ENCODE measurements around the gene BCAS4.
"Not testable (repeated sequence)": the region's sequence is repeated elsewhere in the genome, so short reads cannot be mapped to it uniquely, and the experiment has no call there.

Gene BCAS4

GRCh38 chr20:50799176-50799889 is 4.5 kb downstream of the BCAS4 start:
- no peaks in the 10 kb centered on the region for H3K9me3 Mint-ChIP-seq
- DNase-seq (ENCODE audit: low spot score in 2 of 2) (no peak), ATAC-seq (ENCODE audit: low read depth) (no peak)
- peaks cover 28% of the 10 kb centered on the region for H3K4me1 Mint-ChIP-seq
- H3K36me3 Mint-ChIP-seq, result peaks cover 9% of the 10 kb centered on the region
- peak overlapping the region; percentile 81 for H3K4me3 Mint-ChIP-seq
- H3K27ac Mint-ChIP-seq, result peak overlapping the region; percentile 92
- H3K27me3 Mint-ChIP-seq, result no peaks in the 10 kb centered on the region

GRCh38 chr20:50799890-50800550 is 5.2 kb downstream of the BCAS4 start:
- peak overlapping the region; percentile 92 for H3K27ac Mint-ChIP-seq
- H3K4me3 Mint-ChIP-seq, result peak overlapping the region; percentile 81
- no peaks in the 10 kb centered on the region for H3K9me3 Mint-ChIP-seq

GRCh38 chr20:50800986-50801746 is 6.3 kb downstream of the BCAS4 start:
- not testable (repeated sequence) for H3K27me3 Mint-ChIP-seq; H3K9me3 Mint-ChIP-seq; H3K4me3 Mint-ChIP-seq; ATAC-seq (ENCODE audit: low read depth); H3K36me3 Mint-ChIP-seq; DNase-seq (ENCODE audit: low spot score in 2 of 2)
- Mint-ChIP-seq H3K27ac (peak overlapping the region; percentile 92), H3K4me1 (peaks cover 44% of the 10 kb centered on the region)

More at GRCh38 chr20:50799890-50800550, 5.2 kb downstream of the BCAS4 start:
- Mint-ChIP-seq H3K36me3 (peaks cover 9% of the 10 kb centered on the region), H3K4me1 (peaks cover 35% of the 10 kb centered on the region), H3K27me3 (no peaks in the 10 kb centered on the region)
- no peak for DNase-seq (ENCODE audit: low spot score in 2 of 2)
- peak; percentile 63 for ATAC-seq (ENCODE audit: low read depth)

- ATAC-seq (ENCODE audit: low read depth) (no peak), DNase-seq (ENCODE audit: low spot score in 2 of 2) (no peak)
- H3K27me3 Mint-ChIP-seq, result no peaks in the 10 kb centered on the region
- peak overlapping the region; percentile 83 for H3K27ac Mint-ChIP-seq
- peaks cover 9% of the 10 kb centered on the region for H3K36me3 Mint-ChIP-seq
- H3K9me3 Mint-ChIP-seq, result no peaks in the 10 kb centered on the region
- H3K4me1 Mint-ChIP-seq, result peaks cover 47% of the 10 kb centered on the region
- H3K4me3 Mint-ChIP-seq, result peak overlapping the region; percentile 6
Observed at GRCh38 chr20:50801747-50802125, 6.9 kb downstream of the BCAS4 start.

- Mint-ChIP-seq H3K27ac (peak overlapping the region; percentile 83), H3K4me3 (no peak overlapping the region), H3K9me3 (no peaks in the 10 kb centered on the region), H3K27me3 (no peaks in the 10 kb centered on the region), H3K36me3 (peaks cover 9% of the 10 kb centered on the region), H3K4me1 (peaks cover 42% of the 10 kb centered on the region)
- DNase-seq (ENCODE audit: low spot score in 2 of 2) (no peak), ATAC-seq (ENCODE audit: low read depth) (no peak)
Observed at GRCh38 chr20:50802289-50802688, 7.4 kb downstream of the BCAS4 start.

GRCh38 chr20:50804437-50805348 is 9.8 kb downstream of the BCAS4 start:
- ATAC-seq (ENCODE audit: low read depth), result peak; percentile 48
- Mint-ChIP-seq H3K36me3 (peaks cover 14% of the 10 kb centered on the region), H3K27me3 (no peaks in the 10 kb centered on the region), H3K9me3 (peaks cover under 1% of the 10 kb centered on the region), H3K4me1 (peaks cover 43% of the 10 kb centered on the region), H3K27ac (peak overlapping the region; percentile 90), H3K4me3 (peak overlapping the region; percentile 66)
- no peak for DNase-seq (ENCODE audit: low spot score in 2 of 2)

- Mint-ChIP-seq H3K4me3 (peak overlapping the region; percentile 66), H3K4me1 (peaks cover 38% of the 10 kb centered on the region), H3K9me3 (peaks cover 3% of the 10 kb centered on the region), H3K36me3 (peaks cover 14% of the 10 kb centered on the region), H3K27ac (peak overlapping the region; percentile 90), H3K27me3 (no peaks in the 10 kb centered on the region)
- ATAC-seq (ENCODE audit: low read depth) (peak; percentile 38), DNase-seq (ENCODE audit: low spot score in 2 of 2) (no peak)
Observed at GRCh38 chr20:50805349-50805684, 10.5 kb downstream of the BCAS4 start.

GRCh38 chr20:50806126-50806768 is 11.4 kb downstream of the BCAS4 start:
- H3K27ac Mint-ChIP-seq, result peak overlapping the region; percentile 90
- no peaks in the 10 kb centered on the region for H3K27me3 Mint-ChIP-seq

GRCh38 chr20:50810063-50810462 is 15.2 kb downstream of the BCAS4 start:
- H3K9me3 Mint-ChIP-seq, result peaks cover 6% of the 10 kb centered on the region
- H3K4me3 Mint-ChIP-seq, result peak overlapping the region; percentile 50
- H3K27ac Mint-ChIP-seq, result peak overlapping the region; percentile 89
- H3K4me1 Mint-ChIP-seq, result peaks cover 51% of the 10 kb centered on the region
- ATAC-seq (ENCODE audit: low read depth) (no peak), DNase-seq (ENCODE audit: low spot score in 2 of 2) (no peak)
- peaks cover 22% of the 10 kb centered on the region for H3K36me3 Mint-ChIP-seq
- H3K27me3 Mint-ChIP-seq, result no peaks in the 10 kb centered on the region

More at GRCh38 chr20:50806126-50806768, 11.4 kb downstream of the BCAS4 start:
- Mint-ChIP-seq H3K4me1 (peaks cover 43% of the 10 kb centered on the region), H3K4me3 (peak overlapping the region; percentile 67), H3K9me3 (peaks cover 6% of the 10 kb centered on the region), H3K36me3 (peaks cover 18% of the 10 kb centered on the region)
- no peak for ATAC-seq (ENCODE audit: low read depth)
- DNase-seq (ENCODE audit: low spot score in 2 of 2), result no peak

GRCh38 chr20:50810842-50811241 is 16.0 kb downstream of the BCAS4 start:
- ATAC-seq (ENCODE audit: low read depth), result peak; percentile 44
- Mint-ChIP-seq H3K27ac (peak overlapping the region; percentile 89), H3K27me3 (no peaks in the 10 kb centered on the region)

GRCh38 chr20:50813101-50813643 is 18.3 kb downstream of the BCAS4 start:
- Mint-ChIP-seq H3K4me1 (peaks cover 56% of the 10 kb centered on the region), H3K9me3 (peaks cover 6% of the 10 kb centered on the region), H3K36me3 (peaks cover 20% of the 10 kb centered on the region), H3K27ac (peak overlapping the region; percentile 26), H3K4me3 (peak overlapping the region; percentile 32), H3K27me3 (no peaks in the 10 kb centered on the region)
- ATAC-seq (ENCODE audit: low read depth) (no peak), DNase-seq (ENCODE audit: low spot score in 2 of 2) (no peak)

More at GRCh38 chr20:50810842-50811241, 16.0 kb downstream of the BCAS4 start:
- DNase-seq (ENCODE audit: low spot score in 2 of 2), result no peak
- peaks cover 6% of the 10 kb centered on the region for H3K9me3 Mint-ChIP-seq
- H3K4me1 Mint-ChIP-seq, result peaks cover 53% of the 10 kb centered on the region
- peaks cover 22% of the 10 kb centered on the region for H3K36me3 Mint-ChIP-seq
- peak overlapping the region; percentile 58 for H3K4me3 Mint-ChIP-seq

GRCh38 chr20:50813801-50814200 is 18.9 kb downstream of the BCAS4 start:
- ATAC-seq (ENCODE audit: low read depth) (no peak), DNase-seq (ENCODE audit: low spot score in 2 of 2) (no peak)
- Mint-ChIP-seq H3K4me3 (peak overlapping the region; percentile 27), H3K9me3 (peaks cover 6% of the 10 kb centered on the region), H3K27ac (peak overlapping the region; percentile 92), H3K27me3 (no peaks in the 10 kb centered on the region), H3K4me1 (peaks cover 55% of the 10 kb centered on the region), H3K36me3 (peaks cover 21% of the 10 kb centered on the region)
